HG02759 (cell line): ENCODE measurements around the gene ZXDC.

Source experiments
- ATAC-seq: cut with Tn5 transposase; IDR thresholded peaks from one replicate; pipeline ENCODE4 v1.9.1; 2021; ENCODE audit warnings: mild to moderate bottlenecking, moderate library complexity; ENCODE audit not compliant: unreplicated experiment

Gene ZXDC

GRCh38 chr3:126438186-126438585, 37.5 kb downstream of the ZXDC start:
- no peak for ATAC-seq

DNA sequence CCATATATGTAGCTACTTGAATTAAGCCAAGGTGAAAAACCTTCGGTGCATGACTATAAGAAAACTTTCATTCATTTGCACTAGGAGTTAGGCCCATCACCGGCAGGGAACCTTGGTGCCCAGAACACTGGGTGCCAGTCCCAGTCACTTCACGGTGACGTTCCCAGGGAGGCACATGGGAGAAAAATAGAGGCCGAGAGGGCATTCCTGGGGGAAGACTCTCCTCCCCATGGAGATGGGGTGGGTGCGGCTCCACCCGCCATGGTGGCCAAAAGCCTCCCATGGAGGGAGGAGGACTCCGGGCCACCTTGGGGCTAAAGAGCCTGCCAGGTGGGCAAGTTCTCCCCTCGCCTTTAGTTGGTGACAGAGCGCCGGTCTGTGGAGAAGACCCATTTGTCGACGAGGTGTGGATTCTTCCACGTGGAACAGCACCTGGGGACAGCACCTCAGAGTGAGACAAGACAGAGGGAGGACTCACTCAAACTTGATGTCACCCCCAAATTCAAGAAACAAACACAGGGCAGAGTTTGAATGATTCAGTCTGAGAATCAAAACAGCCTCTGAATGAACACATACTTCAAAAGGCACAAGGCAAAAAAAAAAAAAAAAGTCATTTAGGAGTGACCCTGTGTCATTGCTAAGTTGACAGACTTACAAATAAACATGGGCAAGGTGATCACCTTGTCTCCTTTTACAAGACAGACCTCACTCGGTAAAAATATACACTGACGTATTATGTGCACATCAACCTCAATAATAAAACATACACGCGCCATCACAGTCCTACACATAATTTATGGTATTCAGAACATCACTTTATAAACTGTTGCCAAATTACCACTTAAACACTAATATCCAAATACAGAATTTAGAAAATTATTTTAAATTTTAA, 38.6 kb downstream of the ZXDC start:
- ATAC-seq, result no peak

GRCh38 chr3:126435456-126436315, 40.0 kb downstream of the ZXDC start:
- ATAC-seq, result no peak

- ATAC-seq, result no peak
Measured at GRCh38 chr3:126434931-126435411, 40.7 kb downstream of the ZXDC start.

- ATAC-seq, result no peak
Measured at GRCh38 chr3:126434264-126434590, 41.5 kb downstream of the ZXDC start.

DNA sequence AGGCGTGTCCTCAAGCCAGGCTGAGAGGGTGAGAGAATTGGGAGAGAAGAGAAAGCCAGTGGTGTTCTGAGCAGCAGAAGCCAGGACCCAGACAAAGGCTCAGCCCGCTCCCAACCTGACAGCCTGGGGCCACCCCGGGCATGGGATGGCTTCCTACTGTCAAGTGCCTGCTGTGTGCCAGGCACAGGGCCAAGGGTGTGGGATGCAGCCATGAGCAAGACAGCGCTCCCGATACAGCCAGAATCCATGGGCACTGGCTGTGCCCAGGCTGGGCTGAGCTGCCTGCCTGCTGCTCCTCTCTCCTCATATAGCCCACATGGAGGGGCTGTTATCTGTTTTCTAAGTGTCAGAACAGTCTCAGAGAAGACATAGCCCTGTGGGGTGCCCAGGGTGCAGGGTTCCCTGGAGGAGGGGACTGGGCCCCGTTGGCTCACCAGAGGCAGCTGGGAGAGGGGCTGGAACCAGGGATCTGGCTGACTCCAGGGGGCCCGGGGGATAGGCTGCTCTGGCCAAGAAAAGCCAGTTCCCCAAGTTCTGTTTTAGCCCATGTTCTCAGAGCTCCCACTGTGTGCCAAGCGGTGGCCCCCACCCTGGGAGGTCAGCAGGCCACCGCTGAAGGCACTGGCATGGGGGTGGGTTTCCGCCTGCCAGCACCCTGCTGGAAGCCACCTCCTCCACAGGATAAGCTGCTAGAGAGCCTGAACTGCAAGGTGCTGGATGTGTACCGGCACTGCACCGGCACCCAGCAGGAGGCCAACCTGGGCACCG, 42.0 kb downstream of the ZXDC start:
- ATAC-seq, result no peak

GRCh38 chr3:126433105-126433430, 42.6 kb downstream of the ZXDC start:
- no peak for ATAC-seq

DNA sequence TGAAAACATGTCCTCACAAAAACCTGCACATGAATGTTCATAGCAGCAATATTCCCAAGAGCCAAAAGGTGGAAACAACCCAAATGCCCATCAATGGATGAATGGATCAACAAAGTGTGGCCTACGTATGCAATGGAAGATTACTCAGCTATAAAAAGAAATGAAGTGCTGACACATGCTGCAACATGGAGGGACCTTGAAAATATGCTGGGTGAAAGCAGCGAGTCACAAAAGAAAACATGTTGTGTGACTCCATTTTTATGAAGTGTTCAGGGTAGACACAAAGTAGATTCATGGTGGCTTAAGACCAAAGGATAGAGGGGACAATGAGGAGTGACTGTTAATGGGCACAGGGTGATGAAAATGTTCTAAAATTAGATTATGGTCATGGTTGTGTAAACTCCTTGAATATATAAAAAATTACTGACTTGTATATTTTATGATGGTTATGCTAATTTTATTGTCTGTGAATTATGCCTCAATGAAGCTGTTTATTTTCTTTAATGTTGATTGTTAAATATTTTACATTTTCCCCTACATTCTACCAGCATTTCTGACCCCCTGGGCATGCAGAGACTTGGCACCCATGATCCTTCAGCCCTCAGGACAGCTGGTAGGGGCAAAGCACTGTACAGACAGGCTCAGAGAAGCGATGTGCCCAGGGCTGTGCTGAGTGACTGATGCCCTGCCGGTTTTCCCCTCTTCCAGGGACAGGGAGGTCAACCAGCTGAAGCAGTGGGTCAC, 43.2 kb downstream of the ZXDC start:
- no peak for ATAC-seq

DNA sequence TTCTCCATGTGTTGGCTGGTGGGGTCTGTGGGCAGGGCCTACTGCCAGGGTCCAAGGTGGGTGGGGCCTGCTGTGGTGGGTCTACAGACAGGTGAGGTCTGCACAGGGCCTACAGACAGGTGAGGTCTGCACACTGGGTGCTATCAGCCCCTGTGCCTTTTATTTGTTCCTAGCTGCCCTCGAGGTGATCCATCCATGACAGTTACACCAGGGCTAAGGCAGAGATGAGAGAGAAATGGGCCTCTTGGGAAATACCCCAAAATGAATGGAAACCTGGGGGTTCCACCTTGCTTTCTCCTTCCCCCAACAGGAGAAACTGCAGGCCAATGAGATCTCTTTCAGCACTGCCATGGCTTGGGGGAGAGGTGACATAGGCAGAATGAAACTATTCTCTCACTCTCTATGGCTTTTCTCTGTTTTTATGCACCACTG, 44.6 kb downstream of the ZXDC start:
- peak; percentile 82 for ATAC-seq

DNA sequence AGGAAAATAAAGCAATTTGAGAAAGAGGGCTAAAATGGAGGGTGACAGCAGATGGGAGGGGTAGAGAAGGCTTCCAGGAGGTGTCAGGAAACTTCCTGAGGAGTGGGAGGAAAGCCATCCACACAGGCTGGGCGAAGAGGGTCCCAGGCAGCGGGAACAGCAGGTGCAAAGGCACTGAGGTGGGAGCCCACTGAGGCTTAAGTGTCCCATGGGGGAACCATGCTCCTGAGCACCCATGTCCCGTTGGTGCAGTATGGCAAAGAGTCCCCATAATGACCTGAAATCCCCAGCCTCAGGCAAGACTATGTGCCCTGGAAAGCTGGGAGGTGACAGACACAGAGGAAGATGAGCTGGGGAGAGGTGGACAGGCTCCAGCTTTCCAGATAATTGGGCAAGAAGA, 50.9 kb downstream of the ZXDC start:
- no peak for ATAC-seq

GRCh38 chr3:126424039-126424717, 51.5 kb downstream of the ZXDC start:
- ATAC-seq, result no peak

- no peak for ATAC-seq
Measured at GRCh38 chr3:126423191-126424038, 52.3 kb downstream of the ZXDC start.

DNA sequence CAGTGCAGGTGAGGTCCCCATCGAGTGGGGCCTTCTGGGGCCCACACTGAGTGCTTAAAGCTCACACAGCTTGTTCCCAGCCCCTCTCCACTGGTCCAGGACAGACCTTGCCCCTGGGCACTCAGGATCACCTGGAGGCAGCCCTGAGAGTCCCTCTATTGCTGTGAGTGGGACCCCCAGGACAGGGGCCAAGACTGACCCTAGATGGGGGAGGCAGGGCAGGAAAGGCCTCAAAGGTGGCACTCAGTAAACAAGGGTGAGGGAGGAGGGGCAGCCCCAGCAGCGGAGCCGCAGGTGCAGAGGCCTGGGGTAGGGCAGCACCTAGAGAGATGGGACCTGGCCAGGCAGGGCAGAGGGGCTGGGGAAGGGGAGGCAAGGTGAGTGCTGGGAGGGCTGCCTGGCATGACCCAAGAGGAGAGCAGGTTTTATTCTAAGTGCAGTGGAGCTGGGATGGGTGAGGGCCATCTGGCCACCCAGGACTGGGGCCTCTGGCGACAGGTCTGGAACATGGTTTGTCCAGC, 53.1 kb downstream of the ZXDC start:
- ATAC-seq, result no peak

GRCh38 chr3:126422121-126422520, 53.6 kb downstream of the ZXDC start:
- no peak for ATAC-seq

DNA sequence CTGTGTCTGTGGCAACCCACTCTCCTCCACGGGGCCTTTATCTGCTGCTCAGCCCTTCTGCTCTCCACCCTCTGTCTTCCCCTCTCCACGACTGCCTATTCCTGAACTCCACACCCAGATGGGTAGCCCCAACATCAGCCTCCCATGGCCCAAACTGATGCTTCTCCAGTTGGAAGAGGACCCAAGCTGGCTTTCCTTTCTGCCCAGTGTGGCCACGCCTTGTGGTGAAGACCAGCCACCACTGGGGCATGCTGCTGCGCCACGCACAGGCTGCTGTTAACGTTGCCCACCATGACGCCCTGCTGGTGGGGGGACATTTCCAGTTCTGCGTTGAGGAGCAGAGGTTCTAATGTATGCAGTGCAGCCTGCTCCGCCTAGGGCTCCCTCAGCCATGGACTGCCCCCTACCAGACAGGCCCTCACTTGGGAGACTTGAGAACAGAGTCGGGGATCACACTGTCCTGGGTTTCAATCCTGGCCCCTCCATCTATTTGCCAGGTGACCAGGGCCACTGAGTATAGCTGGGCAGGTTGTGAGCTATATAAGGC, 54.0 kb downstream of the ZXDC start:
- ATAC-seq, result no peak

GRCh38 chr3:126419886-126420786, 55.6 kb downstream of the ZXDC start:
- ATAC-seq, result no peak

GRCh38 chr3:126419151-126419703, 56.5 kb downstream of the ZXDC start:
- no peak for ATAC-seq
